ENCODE measurements around the gene FREM2. TPM values are rescaled to one million over a fixed set of nuclear protein-coding genes. Genes with fewer than 3 reads are reported as not detected.

The FREM2 gene
- polyA plus RNA-seq, 2 of the 4 experiments (the other 2 are of a cell fraction): not detected

GRCh38 chr13:38758277-38758676 is 71.4 kb downstream of the FREM2 start:
- DNase-seq (ENCODE audit: low read depth in 1 of 2, low spot score in 1 of 2) (no peak), ATAC-seq (no peak), FAIRE-seq (no peak)
- ChIA-PET CTCF (no interaction called here), POLR2A (no interaction called here)
- Histone ChIP-seq H3K4me3 (no peak overlapping the region), H3K4me1 (no peaks in the 10 kb centered on the region), H3K9me3 (no peaks in the 10 kb centered on the region), H3K27ac (no peak overlapping the region), H3K4me2 (no peak overlapping the region)
- WGBS (ENCODE audit: missing lambda C conversion rate): 4% methylated on average over 3 of the region's 5 CpGs
- TF ChIP-seq ZSCAN20 (CRISPR knock-in tag; IDR thresholded peaks at IDR 0.05) (no peak), CHD2 (IDR thresholded peaks at IDR 0.05; ENCODE audit: low read length, partially characterized antibody) (no peak), TP53 (CRISPR knock-in tag; IDR thresholded peaks at IDR 0.05) (no peak), HOXB5 (CRISPR knock-in tag; IDR thresholded peaks at IDR 0.05) (no peak), USF2 (IDR thresholded peaks at IDR 0.05) (no peak)

GRCh38 chr13:38759390-38759789 is 72.5 kb downstream of the FREM2 start:
- Histone ChIP-seq H3K4me3 (no peak overlapping the region), H3K27ac (no peak overlapping the region), H3K4me2 (no peak overlapping the region), H3K4me1 (no peaks in the 10 kb centered on the region), H3K9me3 (no peaks in the 10 kb centered on the region)
- 1% methylated on average over 4 of the region's 4 CpGs for WGBS (ENCODE audit: missing lambda C conversion rate)
- ATAC-seq: no peak
- DNase-seq (ENCODE audit: low read depth in 1 of 2, low spot score in 1 of 2): no peak
- POLR2A ChIA-PET: no interaction called here
- CTCF ChIA-PET: no interaction called here
- no peak for FAIRE-seq
- no peak for TF ChIP-seq CBX2 (IDR thresholded peaks at IDR 0.05; ENCODE audit: borderline replicate concordance, low read depth)
- no peak for TF ChIP-seq EHMT2 (IDR thresholded peaks at IDR 0.05; ENCODE audit: low read depth)
- no peak for TF ChIP-seq ZFP36 (IDR thresholded peaks at IDR 0.05; ENCODE audit: borderline replicate concordance, partially characterized antibody)
- TF ChIP-seq JUN (IDR thresholded peaks at IDR 0.05): no peak
- TF ChIP-seq JUNB (IDR thresholded peaks at IDR 0.05): no peak
- no peak for TF ChIP-seq ZNF302 (CRISPR knock-in tag; IDR thresholded peaks at IDR 0.05)
- no peak for TF ChIP-seq CHD4 (IDR thresholded peaks at IDR 0.05; ENCODE audit: borderline replicate concordance)
- TF ChIP-seq KDM5A (IDR thresholded peaks at IDR 0.05): no peak
- TF ChIP-seq HOXB13 (CRISPR knock-in tag; IDR thresholded peaks at IDR 0.05; ENCODE audit: low read depth): no peak
- TF ChIP-seq PBX3 (IDR thresholded peaks at IDR 0.05): no peak

- peak; percentile 1 to 13 for DNase-seq (ENCODE audit: low read depth in 1 of 2, low spot score in 1 of 2)
- ChIA-PET CTCF (interaction anchor here (1.0 to 2.1 kb wide), 3 partner anchors 10 to 85 kb away, joined by 3 to 5 read pairs (median 3); no protein-coding TSS in a partner anchor), POLR2A (no interaction called here)
- Histone ChIP-seq H3K4me3 (no peak overlapping the region), H3K27ac (no peak overlapping the region), H3K4me2 (no peak overlapping the region), H3K9me3 (no peaks in the 10 kb centered on the region), H3K4me1 (no peaks in the 10 kb centered on the region)
- no peak for FAIRE-seq
- no peak for TF ChIP-seq NR3C1 (IDR thresholded peaks at IDR 0.05)
- TF ChIP-seq SMC3 (IDR thresholded peaks at IDR 0.05): peak; percentile 18; the same call in 1 of the 3 replicates
- TF ChIP-seq TFCP2L1 (CRISPR knock-in tag; IDR thresholded peaks at IDR 0.05): no peak
- TF ChIP-seq RAD21 (conservative IDR thresholded peaks at IDR 0.05 in 1 of 2, IDR thresholded peaks at IDR 0.05 in 1 of 2): peak; percentile 32 to 39; a peak in 3 of 5 replicates
- TF ChIP-seq CTCF (IDR thresholded peaks at IDR 0.05): peak; percentile 37; the same call in 2 of the 3 replicates
- no peak for TF ChIP-seq FOXS1 (CRISPR knock-in tag; IDR thresholded peaks at IDR 0.05)
- TF ChIP-seq KDM5A (IDR thresholded peaks at IDR 0.05): no peak
- no peak for TF ChIP-seq USF2 (IDR thresholded peaks at IDR 0.05)
- TF ChIP-seq GATA3 (IDR thresholded peaks at IDR 0.05; ENCODE audit: borderline replicate concordance): no peak
- no peak for TF ChIP-seq ZC3H11A (IDR thresholded peaks at IDR 0.05)
- TF ChIP-seq ESRRA (IDR thresholded peaks at IDR 0.05; ENCODE audit: borderline replicate concordance, low read length): no peak
- ATAC-seq: peak; percentile 59 to 66; a peak in 3 of 6 replicates
- WGBS (ENCODE audit: missing lambda C conversion rate): 4% methylated on average over 7 of the region's 7 CpGs
These were observed 76.8 kb downstream of the FREM2 start for GRCh38 chr13:38763446-38764381.
